Sigmoid colon (tissue), 4 donors: ENCODE data around the gene KCP.

Source experiments
- CTCF ChIP-seq, 4 experiments: fragments of 450-650 bp in 3 of 4; fragments of 200-600 bp in 1 of 4; IDR thresholded peaks; one replicate each; pipeline ENCODE4 v1.5.1; 2016 to 2019; ENCODE audit warnings: antibody characterized with exemption in 4 of 4, mild to moderate bottlenecking in 3 of 4, moderate library complexity in 2 of 4
- EP300 ChIP-seq, 4 donors: sonication (generic); formaldehyde crosslinking; IDR thresholded peaks; one replicate each; pipeline ENCODE4 v1.6.1; 2017; ENCODE audit warnings: antibody characterized with exemption in 4 of 4
- POLR2A ChIP-seq, 2 donors: fragments of 450-650 bp; IDR thresholded peaks; one replicate each; pipeline ENCODE4 v1.6.1; 2016; ENCODE audit warnings: antibody characterized with exemption in 2 of 2, mild to moderate bottlenecking in 2 of 2, moderate library complexity in 2 of 2
- POLR2AphosphoS5 ChIP-seq, 4 donors: sonication (generic); formaldehyde crosslinking; IDR thresholded peaks; one replicate each; pipeline ENCODE4 v1.6.1; 2017; ENCODE audit warnings: antibody characterized with exemption in 4 of 4

GRCh38 chr7:128875523-128875948 lies 35.0 kb downstream of the KCP start:
- no peak for TF ChIP-seq CTCF (IDR thresholded peaks at IDR 0.05)
- TF ChIP-seq POLR2A (IDR thresholded peaks at IDR 0.05): no peak
- TF ChIP-seq EP300 (IDR thresholded peaks at IDR 0.05): no peak
- no peak for TF ChIP-seq POLR2AphosphoS5 (IDR thresholded peaks at IDR 0.05)
